Thyroid gland (tissue), 4 donors: ENCODE measurements around the gene HASPIN.

Experiments
- CTCF ChIP-seq, 6 experiments: fragments of 200-600 bp in 3 of 6; fragments of 450-650 bp in 3 of 6; sonication (generic) in 3 of 6; IDR thresholded peaks; one replicate each; pipeline ENCODE4 v1.5.1; 2016 to 2019; ENCODE audit warnings: antibody characterized with exemption in 6 of 6, mild to moderate bottlenecking in 2 of 6, inconsistent platforms in 1 of 6, moderate library complexity in 1 of 6
- POLR2A ChIP-seq, 2 donors: fragments of 450-650 bp; IDR thresholded peaks; one replicate each; pipeline ENCODE4 v1.6.1; 2017; ENCODE audit warnings: antibody characterized with exemption in 2 of 2, mild to moderate bottlenecking in 2 of 2, moderate library complexity in 1 of 2

- TF ChIP-seq POLR2A (IDR thresholded peaks at IDR 0.05) (no peak), CTCF (IDR thresholded peaks at IDR 0.05) (no peak)
These were observed 5.5 kb upstream of the HASPIN start for GRCh38 chr17:3718201-3718600.
